Parathyroid adenoma (tissue), 2 donors: ENCODE measurements around the gene CYP2A6.

ENCODE experiments used
- H2AFZ ChIP-seq: fragments of 300-600 bp; sonication (generic); one replicate; pipeline ENCODE4 v1.7.0; 2017; ENCODE audit warnings: antibody characterized with exemption, mild to moderate bottlenecking
- H3K27ac ChIP-seq: fragments of 300-600 bp; sonication (generic); one replicate; pipeline ENCODE4 v1.7.0; 2017
- H3K27me3 ChIP-seq: fragments of 300-600 bp; sonication (generic); one replicate; pipeline ENCODE4 v1.7.0; 2017; ENCODE audit warnings: low read length; ENCODE audit not compliant: control insufficient read depth, insufficient read depth
- H3K36me3 ChIP-seq: fragments of 300-600 bp; sonication (generic); one replicate; pipeline ENCODE4 v1.7.0; 2017; ENCODE audit warnings: low read length; ENCODE audit not compliant: control insufficient read depth, insufficient read depth
- H3K4me1 ChIP-seq: fragments of 300-600 bp; sonication (generic); one replicate; pipeline ENCODE4 v1.7.0; 2017; ENCODE audit warnings: control low read depth
- H3K4me2 ChIP-seq: fragments of 300-600 bp; sonication (generic); one replicate; pipeline ENCODE4 v1.7.0; 2017; ENCODE audit warnings: low read length
- H3K4me3 ChIP-seq: fragments of 300-600 bp; sonication (generic); one replicate; pipeline ENCODE4 v1.7.0; 2017; ENCODE audit warnings: low read depth, low read length
- H3K79me2 ChIP-seq: fragments of 300-600 bp; sonication (generic); one replicate; pipeline ENCODE4 v1.7.0; 2017; ENCODE audit warnings: control low read depth
- H3K9ac ChIP-seq: fragments of 300-600 bp; sonication (generic); one replicate; pipeline ENCODE4 v1.7.0; 2017; ENCODE audit warnings: mild to moderate bottlenecking
- H3K9me3 ChIP-seq: fragments of 300-600 bp; sonication (generic); one replicate; pipeline ENCODE4 v1.7.0; 2017; ENCODE audit warnings: low read length; ENCODE audit not compliant: control insufficient read depth
- TF ChIP-seq, protein P1 (sequence below): fragments of 300-600 bp; sonication (generic); IDR thresholded peaks from one replicate; pipeline ENCODE4 v1.7.0; 2017; ENCODE audit warnings: antibody characterized with exemption, mild to moderate bottlenecking
- donor health status: primary hyperparathyroidism.

CYP2A6 gene

DNA sequence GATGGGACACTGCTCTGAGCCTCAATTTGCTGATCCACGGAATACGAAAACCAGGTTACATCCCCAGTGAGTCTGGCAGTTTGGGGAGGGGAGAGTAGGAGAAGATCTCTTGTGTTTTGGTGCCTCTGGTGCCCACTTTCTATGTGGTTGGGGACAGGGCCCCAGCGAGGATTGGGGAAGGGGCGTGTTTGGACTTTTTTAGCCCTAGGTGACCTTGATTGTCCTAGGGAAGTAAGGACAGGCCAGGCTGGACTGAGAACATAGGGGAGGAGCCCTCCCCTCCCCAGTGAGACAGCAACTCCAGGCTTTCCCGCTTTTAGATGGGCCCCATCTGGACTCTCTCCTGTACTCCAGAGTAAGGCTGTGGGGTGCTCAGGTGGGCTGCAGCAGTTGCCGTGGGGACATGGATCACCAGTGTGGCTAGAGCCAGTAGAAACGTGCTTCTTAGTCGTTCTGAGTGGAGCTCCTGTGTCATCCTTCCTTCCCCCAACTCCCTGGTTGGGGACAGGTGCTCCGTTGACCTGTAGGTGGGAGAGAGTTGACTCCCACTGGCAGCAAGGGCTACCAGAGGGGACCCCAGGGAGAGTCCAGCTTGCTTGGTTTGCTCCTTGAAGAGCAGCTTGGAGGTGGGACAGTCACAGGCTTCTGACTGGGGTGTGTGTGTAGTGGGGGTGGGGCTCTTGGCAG is 46.9 kb downstream of the CYP2A6 start:
- Histone ChIP-seq H3K4me1 (peaks cover 46% of the 10 kb centered on the region), H3K27me3 (no peaks in the 10 kb centered on the region), H3K36me3 (no peaks in the 10 kb centered on the region), H3K9ac (no peak overlapping the region), H3K79me2 (peaks cover 8% of the 10 kb centered on the region), H2AFZ (no peak overlapping the region), H3K9me3 (no peaks in the 10 kb centered on the region), H3K4me3 (peak overlapping the region; percentile 8), H3K4me2 (peak overlapping the region; percentile 52), H3K27ac (peak overlapping the region; percentile 52)
- TF ChIP-seq, protein P1, sequence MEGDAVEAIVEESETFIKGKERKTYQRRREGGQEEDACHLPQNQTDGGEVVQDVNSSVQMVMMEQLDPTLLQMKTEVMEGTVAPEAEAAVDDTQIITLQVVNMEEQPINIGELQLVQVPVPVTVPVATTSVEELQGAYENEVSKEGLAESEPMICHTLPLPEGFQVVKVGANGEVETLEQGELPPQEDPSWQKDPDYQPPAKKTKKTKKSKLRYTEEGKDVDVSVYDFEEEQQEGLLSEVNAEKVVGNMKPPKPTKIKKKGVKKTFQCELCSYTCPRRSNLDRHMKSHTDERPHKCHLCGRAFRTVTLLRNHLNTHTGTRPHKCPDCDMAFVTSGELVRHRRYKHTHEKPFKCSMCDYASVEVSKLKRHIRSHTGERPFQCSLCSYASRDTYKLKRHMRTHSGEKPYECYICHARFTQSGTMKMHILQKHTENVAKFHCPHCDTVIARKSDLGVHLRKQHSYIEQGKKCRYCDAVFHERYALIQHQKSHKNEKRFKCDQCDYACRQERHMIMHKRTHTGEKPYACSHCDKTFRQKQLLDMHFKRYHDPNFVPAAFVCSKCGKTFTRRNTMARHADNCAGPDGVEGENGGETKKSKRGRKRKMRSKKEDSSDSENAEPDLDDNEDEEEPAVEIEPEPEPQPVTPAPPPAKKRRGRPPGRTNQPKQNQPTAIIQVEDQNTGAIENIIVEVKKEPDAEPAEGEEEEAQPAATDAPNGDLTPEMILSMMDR, result no peak

DNA sequence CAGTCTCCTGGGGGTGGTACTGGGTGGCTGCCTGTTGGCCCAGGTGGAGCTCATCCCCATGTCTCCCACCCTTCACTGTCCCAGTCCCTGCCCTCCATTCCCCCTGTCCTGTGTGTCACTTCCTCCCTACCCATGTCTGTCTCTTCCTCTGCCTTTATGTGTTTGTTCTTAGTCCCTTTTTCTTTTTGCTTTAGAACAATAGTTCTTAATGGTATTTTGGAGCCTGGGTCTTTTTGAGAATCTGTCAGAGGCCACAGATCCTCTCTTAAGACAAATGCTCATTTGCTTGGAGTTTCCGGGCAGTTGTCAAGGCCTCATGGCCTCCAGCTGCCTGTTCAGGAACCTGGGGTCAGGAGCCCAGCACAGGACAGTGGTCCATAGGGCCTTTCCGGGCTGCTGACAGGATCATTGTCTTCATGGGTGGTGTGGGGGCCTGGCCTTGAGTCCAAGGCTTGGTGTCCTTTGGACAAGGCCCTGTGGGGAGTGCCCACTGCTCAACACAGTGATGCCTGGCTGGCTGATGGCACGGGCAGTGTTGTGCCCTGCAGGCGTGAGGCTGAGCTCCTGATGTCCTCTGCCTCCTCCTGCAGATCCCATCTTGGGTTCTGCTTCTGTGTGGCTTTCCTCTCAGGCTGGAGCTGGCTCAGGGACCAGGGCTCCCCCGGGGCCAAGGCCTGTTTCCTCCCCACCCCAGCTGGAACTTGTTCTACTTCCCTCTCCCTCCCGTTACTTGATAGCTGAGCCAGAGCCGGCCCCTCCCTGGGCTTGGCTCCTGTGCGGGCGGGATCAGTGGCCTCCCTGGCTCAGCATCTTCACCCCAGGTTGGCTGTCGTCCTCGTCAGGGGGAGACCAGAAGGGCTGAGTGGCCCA is 47.7 kb downstream of the CYP2A6 start:
- Histone ChIP-seq H3K9me3 (no peaks in the 10 kb centered on the region), H3K27ac (peak overlapping the region; percentile 52), H3K79me2 (peaks cover 8% of the 10 kb centered on the region), H3K4me1 (peaks cover 49% of the 10 kb centered on the region), H3K4me3 (no peak overlapping the region), H3K4me2 (peak overlapping the region; percentile 52), H2AFZ (no peak overlapping the region), H3K9ac (no peak overlapping the region), H3K27me3 (no peaks in the 10 kb centered on the region), H3K36me3 (no peaks in the 10 kb centered on the region)
- TF ChIP-seq, protein P1, result no peak

DNA sequence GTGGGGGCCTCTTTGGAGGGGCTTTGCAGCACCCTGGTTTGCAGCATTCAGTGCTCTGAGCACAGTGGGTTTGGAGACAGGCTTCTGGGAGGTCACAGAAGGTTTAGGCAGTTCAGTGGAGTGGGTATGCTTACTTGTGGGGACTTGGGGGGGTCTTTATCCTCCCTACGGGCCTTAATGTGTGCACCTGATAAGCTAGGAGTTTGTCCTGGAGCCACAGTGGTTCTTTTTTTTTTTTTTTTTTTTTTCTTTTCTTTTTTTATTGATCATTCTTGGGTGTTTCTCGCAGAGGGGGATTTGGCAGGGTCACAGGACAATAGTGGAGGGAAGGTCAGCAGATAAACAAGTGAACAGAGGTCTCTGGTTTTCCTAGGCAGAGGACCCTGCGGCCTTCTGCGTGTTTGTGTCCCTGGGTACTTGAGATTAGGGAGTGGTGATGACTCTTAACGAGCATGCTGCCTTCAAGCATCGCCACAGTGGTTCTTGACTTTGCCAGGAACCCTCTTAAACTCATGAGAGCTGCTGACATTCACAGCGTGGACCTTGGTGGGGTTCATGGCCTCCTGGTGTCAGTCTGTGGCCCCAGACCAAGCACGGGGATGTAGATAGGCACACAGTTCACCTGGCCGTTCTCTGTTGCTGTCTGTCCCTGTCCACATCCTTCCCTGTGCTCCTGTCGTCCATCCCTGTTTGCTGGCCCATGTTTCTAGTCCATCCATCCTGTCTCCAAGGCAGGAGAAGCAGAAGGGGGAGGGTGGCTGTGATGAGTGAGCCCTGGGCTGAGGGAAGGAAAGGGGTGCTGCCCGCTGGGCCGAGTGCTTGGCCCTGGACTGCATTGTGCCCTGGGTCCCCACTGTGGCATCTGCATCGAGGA is 48.6 kb downstream of the CYP2A6 start:
- no peaks in the 10 kb centered on the region for H3K9me3 ChIP-seq
- TF ChIP-seq, protein P1, result no peak
- no peaks in the 10 kb centered on the region for H3K27me3 ChIP-seq
- H3K4me2 ChIP-seq, result peak overlapping the region; percentile 52
- H3K4me1 ChIP-seq, result peaks cover 46% of the 10 kb centered on the region
- H3K27ac ChIP-seq, result peak overlapping the region; percentile 52
- H3K9ac ChIP-seq, result no peak overlapping the region
- peaks cover 8% of the 10 kb centered on the region for H3K79me2 ChIP-seq
- H3K36me3 ChIP-seq, result no peaks in the 10 kb centered on the region
- H2AFZ ChIP-seq, result no peak overlapping the region
- H3K4me3 ChIP-seq, result no peak overlapping the region

DNA sequence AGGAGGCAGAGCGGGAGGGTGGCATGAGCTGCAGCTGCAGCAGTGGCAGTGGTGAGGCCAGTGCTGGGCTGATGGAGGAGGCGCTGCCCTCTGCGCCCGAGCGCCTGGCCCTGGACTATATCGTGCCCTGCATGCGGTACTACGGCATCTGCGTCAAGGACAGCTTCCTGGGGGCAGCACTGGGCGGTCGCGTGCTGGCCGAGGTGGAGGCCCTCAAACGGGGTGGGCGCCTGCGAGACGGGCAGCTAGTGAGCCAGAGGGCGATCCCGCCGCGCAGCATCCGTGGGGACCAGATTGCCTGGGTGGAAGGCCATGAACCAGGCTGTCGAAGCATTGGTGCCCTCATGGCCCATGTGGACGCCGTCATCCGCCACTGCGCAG is 49.3 kb downstream of the CYP2A6 start:
- no peaks in the 10 kb centered on the region for H3K27me3 ChIP-seq
- H3K9ac ChIP-seq, result no peak overlapping the region
- TF ChIP-seq, protein P1, result no peak
- no peaks in the 10 kb centered on the region for H3K36me3 ChIP-seq
- no peaks in the 10 kb centered on the region for H3K9me3 ChIP-seq
- H2AFZ ChIP-seq, result no peak overlapping the region
- H3K4me3 ChIP-seq, result no peak overlapping the region
- peak overlapping the region; percentile 15 for H3K4me2 ChIP-seq
- peaks cover 8% of the 10 kb centered on the region for H3K79me2 ChIP-seq
- no peak overlapping the region for H3K27ac ChIP-seq
- peaks cover 43% of the 10 kb centered on the region for H3K4me1 ChIP-seq
